ENCODE data around the gene TEX35. TPM values are rescaled to one million over a fixed set of nuclear protein-coding genes. Genes with fewer than 3 reads are reported as not detected.

TEX35 gene
- total RNA-seq, 1 donor from 2014 or later: not detected

DNA sequence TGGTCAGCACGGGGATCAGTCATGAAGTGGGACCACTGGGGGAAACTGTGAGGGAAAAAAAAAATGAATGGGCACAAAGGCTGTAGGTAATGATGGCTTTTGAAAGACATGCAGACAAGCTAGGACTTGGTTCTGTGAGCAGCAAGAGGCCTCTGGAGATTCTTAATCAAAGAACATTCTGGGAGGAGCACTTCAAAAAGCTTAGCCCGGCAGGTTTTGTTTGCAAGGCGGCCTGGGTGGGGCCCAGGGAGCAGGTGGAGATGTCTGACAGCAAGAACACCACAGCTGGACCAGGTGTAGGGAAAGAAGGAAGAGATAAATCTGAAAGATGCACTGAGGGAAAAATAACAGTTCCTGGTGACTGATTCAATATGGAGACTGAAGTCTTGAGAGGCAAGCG, 6.0 kb downstream of the TEX35 start:
- intact Hi-C loops (cut with micrococcal nuclease): no loop called here

DNA sequence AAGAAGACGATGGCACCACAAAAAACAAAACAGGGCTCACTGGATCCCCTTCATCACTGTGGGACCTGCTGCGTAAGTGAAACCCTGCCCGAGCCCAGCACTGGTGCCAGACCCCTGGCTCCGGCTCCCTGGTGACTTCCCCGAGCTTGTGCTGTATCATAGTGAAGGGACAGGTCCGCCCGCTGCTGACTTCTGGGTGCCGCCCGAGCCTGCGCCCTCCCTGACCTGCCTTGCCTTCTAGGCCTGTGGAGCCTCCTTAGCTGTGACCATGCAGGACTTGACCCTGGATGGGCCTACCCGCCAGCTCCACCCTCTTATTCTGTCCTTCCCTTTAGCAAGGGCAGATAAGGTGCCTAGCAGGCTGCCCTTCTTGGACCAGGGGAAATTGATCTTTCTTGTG, 7.9 kb downstream of the TEX35 start:
- intact Hi-C loops (cut with micrococcal nuclease): no loop called here

DNA sequence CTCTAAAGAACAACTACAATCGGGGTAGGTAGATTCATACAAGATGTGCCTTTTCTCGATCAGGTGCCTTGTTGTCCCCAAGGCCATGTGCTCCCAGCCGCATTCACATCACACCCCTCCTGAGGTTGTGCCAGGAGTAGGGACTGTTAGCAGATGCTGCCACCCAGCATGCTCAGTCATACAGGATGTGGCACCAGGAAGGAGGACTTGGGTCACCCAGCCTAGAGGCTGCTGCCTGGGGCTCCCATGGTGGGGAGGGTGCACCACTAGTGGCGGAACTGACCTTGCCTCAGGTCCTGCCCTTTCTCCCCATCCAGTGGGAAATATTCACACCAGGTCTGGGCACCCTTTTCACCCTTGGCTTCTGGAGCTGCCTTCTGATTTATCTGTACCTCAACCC, 8.3 kb downstream of the TEX35 start:
- intact Hi-C loops (cut with micrococcal nuclease): no loop called here

DNA sequence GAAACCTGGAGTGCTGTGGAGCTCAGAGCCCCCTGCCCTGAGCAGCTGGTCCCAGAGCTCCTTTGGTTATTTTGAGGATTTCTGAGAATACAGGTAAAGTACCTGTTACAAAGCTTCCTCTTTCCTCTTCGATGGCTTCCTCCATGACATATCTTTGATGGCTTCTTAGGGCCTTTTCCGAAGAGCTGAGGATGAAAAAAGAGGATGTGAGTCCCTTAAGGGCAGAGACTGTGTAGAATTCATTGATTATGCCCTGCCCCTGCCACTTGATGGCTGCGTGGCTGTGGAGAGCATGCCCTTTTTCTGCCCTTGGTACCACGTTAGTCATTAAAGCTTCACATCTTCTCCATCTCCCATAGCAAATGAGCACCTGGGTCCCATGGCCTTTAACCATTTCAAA, 14.2 kb downstream of the TEX35 start:
- intact Hi-C loops (cut with micrococcal nuclease): no loop called here

DNA sequence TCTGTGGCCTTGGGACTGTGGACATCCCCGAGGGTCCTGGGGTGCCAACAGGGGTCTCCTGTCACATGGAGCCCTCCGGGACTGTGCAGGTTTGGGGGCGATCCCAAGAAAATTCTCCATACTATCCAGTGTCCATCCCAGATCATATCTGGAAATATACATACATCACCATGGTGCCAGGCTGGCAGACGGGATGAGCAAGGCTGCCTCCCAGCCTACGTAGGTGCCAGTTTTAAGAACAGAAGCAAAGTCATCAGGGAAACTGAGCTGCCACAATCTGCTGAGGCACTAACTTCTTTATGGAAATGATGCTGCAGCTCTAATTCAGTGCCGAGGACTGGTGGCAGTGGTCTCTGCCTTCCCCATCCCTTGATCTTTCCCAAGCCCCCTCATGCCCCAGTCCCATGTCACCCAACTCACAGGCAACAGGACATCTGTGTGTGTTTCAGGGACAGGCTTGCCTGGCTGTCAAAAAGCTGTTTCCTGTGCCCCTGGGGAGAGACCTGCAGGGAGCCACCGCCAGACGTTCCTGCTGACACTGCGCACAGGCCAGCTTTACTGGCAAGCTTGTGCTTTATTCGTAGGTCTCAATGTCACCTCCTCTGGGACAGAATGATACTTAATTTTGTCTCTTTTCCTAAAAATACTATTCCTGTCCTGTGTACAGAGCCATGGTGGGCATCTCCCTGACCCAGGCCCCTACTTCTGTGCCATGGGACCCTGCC, 15.5 kb downstream of the TEX35 start:
- intact Hi-C loops (cut with micrococcal nuclease): no loop called here

DNA sequence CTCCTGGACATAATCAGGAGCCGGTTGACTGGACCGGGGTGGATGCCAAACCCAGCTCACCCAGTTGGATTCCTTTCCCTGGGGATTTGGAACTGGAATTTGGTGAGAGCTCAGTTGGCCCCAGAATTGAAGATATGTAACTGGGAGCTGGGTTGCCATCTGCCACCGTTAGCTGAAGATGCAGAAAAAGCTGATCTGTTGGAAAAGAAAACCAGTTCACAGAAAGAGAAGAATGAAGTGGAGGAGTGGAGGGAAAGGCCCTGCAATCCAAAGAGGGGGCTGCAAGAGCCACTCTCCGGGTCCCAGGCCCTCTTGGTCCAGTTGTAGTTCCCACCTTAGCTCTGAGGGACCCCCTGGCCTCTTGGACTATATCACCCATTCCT, 16.0 kb downstream of the TEX35 start:
- intact Hi-C loops (cut with micrococcal nuclease): no loop called here

DNA sequence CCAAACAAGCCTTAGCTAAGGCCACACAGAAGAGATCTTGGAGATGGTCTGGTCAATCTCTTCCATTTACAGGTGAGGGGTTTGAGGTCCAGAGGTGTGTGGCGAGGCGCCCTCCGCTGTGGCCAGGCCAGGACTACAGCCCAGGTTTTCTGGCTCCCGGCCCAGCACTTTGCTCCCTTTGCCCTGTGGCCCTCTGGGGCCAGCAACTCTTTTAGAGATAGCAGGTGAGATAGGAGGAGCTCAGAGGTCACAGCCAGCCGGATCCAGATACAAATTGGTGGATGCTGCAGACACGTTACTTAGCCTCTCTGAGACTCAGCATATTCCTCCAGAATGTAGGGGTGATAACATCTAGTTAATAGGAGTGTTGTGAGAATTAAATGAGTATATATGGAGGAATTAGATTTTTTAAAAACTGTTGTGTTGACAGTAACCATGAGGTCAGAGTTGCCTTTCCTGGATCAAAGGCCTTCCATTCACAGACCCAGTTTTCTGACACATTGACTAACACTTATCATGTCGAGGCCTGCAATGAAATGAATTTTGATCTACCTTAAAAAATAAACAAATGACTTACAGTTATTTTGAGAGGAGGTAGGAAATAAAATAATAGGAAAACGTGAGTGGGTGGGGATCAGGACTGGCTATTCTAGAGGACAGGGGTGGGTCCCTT, 16.6 kb downstream of the TEX35 start:
- intact Hi-C loops (cut with micrococcal nuclease): loop anchor here (5.0 to 10.0 kb wide), 2 partner anchors 217 to 1285 kb away; no protein-coding TSS in a partner anchor

DNA sequence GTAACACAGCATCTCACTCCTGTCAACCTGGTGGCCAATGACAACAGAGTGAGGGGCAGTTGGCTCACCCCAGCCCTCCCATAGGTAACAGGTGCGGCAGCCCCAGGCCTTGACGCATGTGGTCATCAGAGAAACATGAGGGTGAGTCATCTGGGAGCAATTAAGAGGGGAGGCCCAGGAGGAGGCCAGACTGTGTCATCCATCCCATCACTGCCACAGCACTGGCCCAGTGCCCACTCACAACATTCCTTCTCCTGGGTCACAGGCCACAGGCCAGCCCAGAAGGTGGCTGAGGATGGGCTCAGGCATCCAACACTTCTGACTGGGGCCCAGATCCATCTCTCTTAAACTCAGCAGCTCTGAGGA, 17.1 kb downstream of the TEX35 start:
- intact Hi-C loops (cut with micrococcal nuclease): loop anchor here (5.0 to 10.0 kb wide), 2 partner anchors 218 to 1285 kb away; no protein-coding TSS in a partner anchor

DNA sequence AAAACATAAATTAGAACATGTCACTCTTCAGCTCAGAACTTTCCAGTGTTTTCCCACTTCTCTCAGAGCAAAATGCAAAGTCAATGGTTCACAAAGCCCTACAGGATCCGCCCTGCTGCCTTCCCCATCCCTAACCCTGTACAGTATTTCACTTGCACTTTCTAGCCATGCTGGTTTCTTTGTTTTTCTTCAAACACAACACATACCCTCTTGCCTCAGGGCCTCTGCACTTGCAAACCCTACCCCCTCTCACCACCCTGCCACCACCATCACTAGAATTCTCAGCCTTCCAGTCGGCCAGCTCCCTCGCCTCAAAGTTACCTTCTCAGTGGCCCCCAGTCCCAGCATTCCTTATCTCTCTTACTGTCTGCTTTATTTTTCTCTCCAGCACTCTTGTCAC, 17.6 kb downstream of the TEX35 start:
- intact Hi-C loops (cut with micrococcal nuclease): loop anchor here (5.0 to 10.0 kb wide), 2 partner anchors 218 to 1284 kb away; no protein-coding TSS in a partner anchor

DNA sequence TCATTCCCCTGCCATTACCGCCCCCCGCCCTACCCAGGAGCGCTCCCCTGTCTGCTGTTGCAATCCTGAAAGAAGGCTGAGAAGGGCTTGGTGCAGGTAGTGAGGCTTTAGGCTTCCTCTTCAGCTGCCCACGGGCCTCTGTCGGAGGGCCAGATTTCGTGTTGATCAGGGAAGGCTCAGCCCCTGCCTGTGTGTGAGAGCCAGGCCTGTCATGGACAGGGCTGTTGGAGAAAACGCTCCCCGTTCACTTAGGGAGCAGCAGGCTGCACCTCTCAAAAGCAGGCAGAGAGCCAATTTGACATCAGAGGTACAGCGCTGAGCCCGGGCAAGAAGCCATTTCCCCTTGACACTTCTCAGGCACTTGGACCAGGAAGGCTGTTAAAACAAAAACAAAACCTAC, 19.0 kb downstream of the TEX35 start:
- intact Hi-C loops (cut with micrococcal nuclease): loop anchor here (1.0 to 10.0 kb wide), 4 partner anchors 220 to 1283 kb away; no protein-coding TSS in a partner anchor

DNA sequence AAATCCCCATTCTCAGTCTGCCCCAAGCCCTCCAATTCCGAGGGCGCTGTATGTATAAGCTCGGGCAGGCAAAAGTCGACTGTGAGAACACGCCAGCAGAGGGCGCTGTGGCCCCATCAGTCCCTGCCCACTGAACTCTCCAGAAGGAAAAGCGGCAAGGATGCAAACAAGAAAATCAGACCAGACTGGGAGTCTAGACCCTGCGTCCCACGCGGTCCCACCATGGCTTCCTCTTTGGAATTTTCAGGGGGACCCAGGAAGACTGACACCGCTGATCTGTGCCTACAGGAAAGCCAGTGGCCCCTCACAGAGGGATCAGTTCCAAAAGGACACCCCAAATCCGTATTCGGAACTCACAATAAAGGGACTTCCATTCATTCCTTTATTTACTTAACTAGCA, 19.5 kb downstream of the TEX35 start:
- intact Hi-C loops (cut with micrococcal nuclease): loop anchor here (1.0 to 10.0 kb wide), 4 partner anchors 220 to 1282 kb away; no protein-coding TSS in a partner anchor

DNA sequence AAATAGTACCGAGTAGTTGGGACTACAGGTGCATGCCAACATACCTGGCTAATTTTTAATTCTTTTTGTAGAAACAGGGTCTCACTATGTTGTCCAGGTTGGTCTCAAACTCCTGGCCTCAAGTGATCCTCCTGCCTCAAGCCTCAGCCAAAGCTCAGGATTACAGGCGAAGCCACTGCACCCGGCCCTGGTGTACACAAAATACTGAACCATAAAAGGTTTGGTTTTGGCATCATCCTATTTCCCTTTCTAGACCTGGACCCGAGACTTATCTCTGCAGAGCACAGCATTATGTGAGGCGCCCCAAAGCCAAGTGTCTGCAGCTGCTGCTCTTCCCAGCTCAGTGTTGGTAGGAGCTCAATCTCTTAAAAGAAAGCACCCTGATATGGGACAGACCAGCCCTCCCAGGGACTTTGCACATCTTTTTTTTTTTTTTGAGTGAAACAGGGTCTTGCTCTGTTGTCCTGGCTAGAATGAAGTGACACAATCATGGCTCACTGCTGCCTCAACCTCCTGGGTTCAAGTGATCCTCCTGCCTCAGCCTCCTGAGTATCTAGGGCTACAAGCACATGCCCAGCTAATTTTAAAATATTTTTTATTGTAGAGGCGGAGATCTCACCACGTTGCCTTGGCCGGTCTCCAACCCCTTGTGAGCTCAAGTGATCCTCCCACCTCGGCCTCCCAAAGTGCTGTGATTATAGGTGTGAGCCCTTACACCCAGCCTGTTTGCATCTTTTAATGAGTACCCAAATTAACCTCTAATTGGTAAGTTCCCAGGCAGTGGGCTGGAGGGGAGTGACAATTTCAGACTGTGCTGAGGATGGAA, 20.4 kb downstream of the TEX35 start:
- intact Hi-C loops (cut with micrococcal nuclease): loop anchor here (5.0 to 10.0 kb wide), 2 partner anchors 221 to 1281 kb away; no protein-coding TSS in a partner anchor

DNA sequence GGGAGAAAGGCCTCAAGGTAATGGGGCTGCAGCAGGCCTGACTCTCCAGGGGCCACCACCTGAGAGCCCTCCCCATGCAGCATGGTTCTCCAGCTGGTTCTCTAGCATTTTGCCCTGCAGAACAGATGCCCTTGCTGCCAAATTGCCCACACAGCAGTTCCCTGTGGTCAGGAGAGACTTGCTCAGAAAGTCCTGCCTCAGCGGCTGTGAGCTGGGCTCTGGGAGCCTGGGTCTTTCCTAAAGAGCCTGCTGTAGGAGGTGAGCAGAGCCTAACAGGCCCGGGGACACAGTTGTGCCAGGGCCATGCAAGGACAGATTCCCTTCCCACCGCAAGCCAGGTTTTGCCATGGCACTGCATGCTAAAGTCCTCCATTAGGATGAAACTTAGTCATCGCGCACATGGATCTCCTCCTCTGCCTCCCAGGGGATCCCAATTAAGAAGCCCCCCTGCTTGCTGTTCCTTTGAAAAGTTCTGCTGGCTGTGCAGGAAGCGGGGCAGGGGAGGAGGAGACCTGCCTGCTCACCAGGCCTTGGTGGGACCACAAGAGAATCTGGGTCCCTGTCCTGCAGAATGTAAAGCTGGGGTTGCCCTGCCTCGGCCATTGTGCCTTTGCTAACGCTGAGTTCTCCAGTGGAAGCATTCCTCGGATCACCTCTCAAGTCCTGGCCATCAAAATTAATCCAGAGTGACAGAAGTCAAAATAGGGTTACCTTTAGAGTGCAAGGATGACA, 21.4 kb downstream of the TEX35 start:
- intact Hi-C loops (cut with micrococcal nuclease): loop anchor here (5.0 to 10.0 kb wide), 2 partner anchors 222 to 1280 kb away; no protein-coding TSS in a partner anchor

DNA sequence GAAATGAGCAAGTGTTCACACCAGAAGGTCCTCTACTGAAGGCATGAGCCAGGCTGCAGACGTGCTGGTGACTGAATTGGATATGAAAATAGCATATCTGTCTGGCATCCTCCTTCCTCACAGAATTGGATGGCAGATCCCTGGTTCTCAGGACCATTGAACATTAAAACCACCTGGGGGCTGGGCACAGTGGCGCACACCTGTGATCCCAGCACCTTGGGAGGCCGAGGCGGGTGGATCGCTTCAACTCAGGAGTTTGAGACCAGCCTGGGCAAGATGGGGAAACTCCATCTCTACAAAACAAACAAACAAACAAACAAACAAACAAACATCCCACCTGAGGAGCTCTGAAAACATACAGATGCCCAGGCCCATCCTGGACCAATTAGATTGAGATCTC, 23.4 kb downstream of the TEX35 start:
- intact Hi-C loops (cut with micrococcal nuclease): loop anchor here (10.0 kb wide), 1 partner anchor 1278 kb away; no protein-coding TSS in a partner anchor

DNA sequence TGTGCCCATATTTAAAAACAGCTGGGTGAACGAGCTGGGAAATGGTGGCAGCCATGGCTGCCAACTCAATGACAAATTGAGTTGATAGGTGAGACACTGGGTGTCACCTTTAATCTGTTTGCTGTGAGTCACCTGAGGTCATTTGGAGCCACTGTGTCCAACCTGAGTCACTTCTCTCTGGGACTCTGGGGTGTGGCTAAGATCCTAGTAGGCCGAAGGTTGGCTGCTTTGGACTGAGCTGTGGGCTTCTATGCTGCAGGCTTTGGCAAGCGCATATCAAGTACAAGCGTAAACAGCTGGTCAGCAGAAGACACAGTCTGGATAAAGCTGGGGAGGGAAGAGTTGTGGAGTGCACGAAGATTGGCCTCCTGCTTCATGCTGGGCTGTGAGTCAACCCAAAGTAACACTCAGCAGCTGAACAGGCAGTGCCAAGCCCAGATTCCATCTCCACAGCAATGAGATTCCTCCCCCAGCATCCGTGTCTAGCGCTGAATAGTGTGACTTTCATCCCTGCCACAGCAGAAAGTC, 24.0 kb downstream of the TEX35 start:
- intact Hi-C loops (cut with micrococcal nuclease): loop anchor here (10.0 kb wide), 1 partner anchor 1278 kb away; no protein-coding TSS in a partner anchor

DNA sequence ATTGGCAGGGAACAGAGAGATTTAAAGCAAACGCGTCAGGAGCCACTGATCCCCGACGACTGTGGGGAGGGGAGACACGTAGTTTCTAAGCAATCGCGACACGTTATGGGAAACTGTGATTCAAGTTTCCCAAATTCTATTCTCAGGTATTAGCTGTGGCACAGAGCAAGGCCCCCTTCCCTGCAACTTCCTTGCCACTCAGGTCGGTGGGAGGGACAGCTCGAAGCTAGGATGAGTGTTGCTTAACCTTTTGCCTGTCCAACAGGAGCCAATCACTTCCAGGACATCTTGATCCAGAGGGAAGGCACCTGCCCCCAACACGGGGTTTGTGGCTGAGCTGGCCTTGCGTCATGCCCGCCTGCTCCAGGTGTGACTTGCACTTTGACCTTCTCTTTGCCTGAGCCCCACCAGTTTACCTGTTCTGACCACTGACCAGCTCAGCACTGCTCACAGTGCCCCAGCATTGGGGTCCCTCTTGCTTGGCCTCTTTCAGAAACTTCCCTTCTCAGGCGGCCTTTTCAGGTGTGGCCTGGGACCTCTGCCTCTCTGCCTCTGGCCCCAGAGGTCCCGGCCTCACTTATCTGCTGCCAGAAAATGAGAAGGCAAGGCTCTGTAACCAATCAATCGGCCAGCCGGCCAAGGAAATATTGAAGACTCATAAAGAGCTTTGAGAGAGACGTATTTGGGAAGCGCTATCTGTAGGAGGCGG, 24.6 kb downstream of the TEX35 start:
- intact Hi-C loops (cut with micrococcal nuclease): loop anchor here (10.0 kb wide), 1 partner anchor 1277 kb away; no protein-coding TSS in a partner anchor

DNA sequence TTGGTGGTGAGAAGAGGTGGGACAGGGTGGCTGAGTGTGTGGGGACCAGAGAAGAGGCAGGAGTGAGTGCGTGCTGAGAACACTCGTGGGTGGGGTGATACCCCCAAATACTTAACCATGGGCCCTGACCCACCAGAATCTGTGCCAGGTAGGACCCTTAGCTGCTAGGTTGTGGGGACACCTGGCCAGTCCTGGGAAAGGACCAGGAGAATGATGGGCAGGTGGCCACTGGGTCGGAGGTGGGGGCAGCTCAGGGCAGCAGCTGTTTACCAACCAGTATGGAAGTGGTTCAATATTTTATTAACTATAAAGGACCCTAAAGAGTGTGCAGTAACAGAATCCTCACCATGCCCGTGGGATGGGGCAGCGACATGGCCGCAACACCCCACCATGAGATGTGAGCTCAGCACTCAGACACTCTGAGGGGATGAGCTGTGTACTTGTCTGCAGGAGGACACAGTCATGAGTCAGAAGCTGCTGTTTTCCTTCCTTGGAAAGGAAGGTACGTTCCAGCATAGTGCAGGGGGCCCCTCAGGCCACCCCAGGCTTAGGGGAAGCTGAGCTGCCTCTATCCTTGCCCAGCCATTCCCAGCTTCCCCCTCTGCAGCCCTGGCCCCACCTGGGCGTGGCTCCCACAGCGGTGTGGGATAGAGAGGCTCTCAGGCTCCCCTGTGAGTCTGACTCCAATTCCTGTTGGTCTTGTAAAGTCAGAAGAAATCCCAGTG, 25.4 kb downstream of the TEX35 start:
- intact Hi-C loops (cut with micrococcal nuclease): loop anchor here (10.0 kb wide), 1 partner anchor 1276 kb away; no protein-coding TSS in a partner anchor

DNA sequence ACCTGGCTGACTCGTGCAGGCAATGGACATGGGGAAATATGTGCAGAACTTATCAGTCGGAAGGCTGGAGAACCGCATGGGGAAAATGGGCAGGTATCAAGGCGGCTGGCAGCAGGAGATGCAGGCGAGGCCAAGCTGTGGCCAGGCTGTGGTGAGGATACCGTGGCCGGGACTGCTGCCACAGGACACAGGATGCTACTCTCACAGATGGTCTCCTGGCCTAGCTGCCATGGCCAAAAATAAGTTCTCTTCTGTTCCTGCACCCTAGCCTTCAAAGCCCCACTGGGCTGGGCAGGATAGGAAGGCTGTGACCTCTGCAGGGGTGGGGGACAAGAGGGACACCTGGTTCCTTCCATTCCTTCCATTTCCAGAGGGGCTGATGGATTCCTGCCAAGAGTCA, 26.4 kb downstream of the TEX35 start:
- intact Hi-C loops (cut with micrococcal nuclease): loop anchor here (10.0 kb wide), 1 partner anchor 1276 kb away; no protein-coding TSS in a partner anchor

DNA sequence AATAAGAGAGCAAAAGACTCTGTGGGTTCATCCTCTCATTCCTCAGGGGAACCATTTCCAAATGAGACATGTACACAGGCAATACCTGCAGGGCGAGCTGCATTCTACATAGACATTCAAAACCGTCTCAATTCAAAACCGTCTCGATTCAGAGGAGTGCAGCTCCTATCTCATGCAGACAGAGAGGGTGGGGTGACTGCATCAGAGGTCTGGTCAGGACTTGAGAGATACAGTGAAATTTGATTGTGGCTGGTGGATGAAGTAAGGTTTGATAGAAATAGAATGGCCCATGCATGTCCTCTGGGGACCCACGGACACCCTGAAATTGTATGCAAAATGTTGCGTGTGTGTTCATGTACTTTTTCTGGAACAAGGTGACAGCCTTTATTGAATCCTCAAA, 27.3 kb downstream of the TEX35 start:
- intact Hi-C loops (cut with micrococcal nuclease): loop anchor here (5.0 kb wide), 1 partner anchor 487 kb away; the partner anchor contains the start of gene FAM20B
